GM21619 (cell line): ENCODE measurements around the gene TNFSF8.

Experiments used
- ATAC-seq: cut with Tn5 transposase; IDR thresholded peaks from one replicate; pipeline ENCODE4 v1.9.1; 2021; ENCODE audit not compliant: unreplicated experiment

Gene TNFSF8

DNA sequence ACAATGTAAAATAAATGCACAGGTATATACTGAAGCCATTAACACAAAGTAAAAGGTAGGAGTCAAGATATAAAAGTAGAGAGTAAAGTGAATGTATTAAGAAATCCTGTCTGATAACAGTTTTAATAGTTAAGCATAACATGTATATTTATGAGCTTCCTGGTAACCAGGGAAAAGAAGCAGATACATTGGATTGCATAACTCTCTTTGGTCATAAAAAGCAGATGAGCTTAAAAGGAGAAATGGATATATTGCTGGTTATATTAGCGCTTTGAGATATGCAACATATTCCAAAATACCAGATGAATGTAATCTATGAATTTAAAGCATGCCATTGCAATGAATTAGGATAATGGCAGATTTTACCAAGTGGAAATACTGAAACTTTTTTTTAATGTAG is 6.2 kb upstream of the TNFSF8 start:
- no peak for ATAC-seq

- no peak for ATAC-seq
These were observed 4.7 kb upstream of the TNFSF8 start for GRCh38 chr9:114935119-114935518.

GRCh38 chr9:114932502-114932901 is 2.1 kb upstream of the TNFSF8 start:
- ATAC-seq: no peak

- no peak for ATAC-seq
These were observed 1.0 kb upstream of the TNFSF8 start for GRCh38 chr9:114931407-114931806.

DNA sequence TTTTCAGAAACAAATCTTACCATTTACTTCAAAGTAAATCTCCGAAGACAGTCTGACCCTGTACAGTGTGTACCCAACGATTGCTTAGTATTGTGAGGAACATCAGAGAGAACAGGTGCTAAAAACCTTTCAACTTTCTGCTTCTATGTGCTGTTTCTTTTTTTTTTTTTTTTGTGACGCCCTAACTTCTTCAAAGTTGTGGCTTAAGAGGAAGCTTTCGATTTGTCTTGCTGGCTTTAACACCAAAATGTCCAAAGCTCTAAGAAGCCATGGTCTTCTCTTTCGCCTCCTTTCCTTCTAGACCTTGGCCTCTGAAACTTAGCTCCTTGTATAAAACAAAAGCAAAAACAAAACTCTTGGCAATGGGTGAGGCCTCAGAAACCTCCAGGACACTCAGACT is 1.2 kb downstream of the TNFSF8 start:
- ATAC-seq: no peak

- no peak for ATAC-seq
These were observed 1.7 kb downstream of the TNFSF8 start for GRCh38 chr9:114928671-114929070.

GRCh38 chr9:114928136-114928535 is 2.3 kb downstream of the TNFSF8 start:
- no peak for ATAC-seq

GRCh38 chr9:114925672-114926071 is 4.7 kb downstream of the TNFSF8 start:
- no peak for ATAC-seq

GRCh38 chr9:114925039-114925438 is 5.4 kb downstream of the TNFSF8 start:
- no peak for ATAC-seq

- ATAC-seq: no peak
These were observed 6.1 kb downstream of the TNFSF8 start for GRCh38 chr9:114924327-114924726.

DNA sequence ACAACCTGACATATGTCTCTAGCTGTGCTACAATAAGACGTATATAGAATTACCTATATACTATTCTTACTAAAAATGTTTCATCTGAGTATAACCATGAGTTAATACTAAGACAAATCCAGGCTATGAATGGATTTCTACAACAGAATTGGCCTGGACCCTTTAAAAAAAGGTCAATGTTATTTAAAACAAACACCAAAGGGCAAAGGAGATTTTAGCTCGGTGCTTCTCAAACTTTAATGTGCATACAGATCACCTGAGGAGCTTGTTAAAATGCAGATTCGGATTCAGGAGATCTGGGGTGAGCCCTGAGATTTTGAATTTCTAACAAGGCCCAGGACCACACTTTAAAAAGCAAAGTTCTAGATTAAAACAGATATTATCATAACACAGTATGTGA is 6.5 kb downstream of the TNFSF8 start:
- no peak for ATAC-seq

GRCh38 chr9:114921171-114921570 is 9.2 kb downstream of the TNFSF8 start:
- no peak for ATAC-seq

DNA sequence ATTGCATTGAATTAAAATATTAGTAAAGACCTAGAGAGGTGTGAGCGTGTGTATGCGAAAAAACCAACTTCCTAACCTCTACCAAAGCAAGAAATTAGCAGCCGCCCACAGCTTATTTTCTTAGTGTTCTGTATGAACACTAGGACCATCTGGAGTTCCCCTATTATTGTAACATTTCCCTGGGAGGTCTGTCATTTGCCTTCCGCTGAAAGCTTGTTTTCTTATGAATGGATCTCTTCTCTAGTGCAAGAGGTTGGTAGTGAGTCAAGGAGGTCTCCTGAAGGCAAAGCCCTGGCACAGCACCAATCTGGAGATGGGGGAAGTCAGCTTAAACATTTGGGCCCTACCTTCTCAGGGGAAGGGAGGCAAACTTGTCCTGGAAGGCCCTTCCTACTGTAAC is 10.8 kb downstream of the TNFSF8 start:
- no peak for ATAC-seq

- no peak for ATAC-seq
These were observed 13.9 kb downstream of the TNFSF8 start for GRCh38 chr9:114916481-114916880.

DNA sequence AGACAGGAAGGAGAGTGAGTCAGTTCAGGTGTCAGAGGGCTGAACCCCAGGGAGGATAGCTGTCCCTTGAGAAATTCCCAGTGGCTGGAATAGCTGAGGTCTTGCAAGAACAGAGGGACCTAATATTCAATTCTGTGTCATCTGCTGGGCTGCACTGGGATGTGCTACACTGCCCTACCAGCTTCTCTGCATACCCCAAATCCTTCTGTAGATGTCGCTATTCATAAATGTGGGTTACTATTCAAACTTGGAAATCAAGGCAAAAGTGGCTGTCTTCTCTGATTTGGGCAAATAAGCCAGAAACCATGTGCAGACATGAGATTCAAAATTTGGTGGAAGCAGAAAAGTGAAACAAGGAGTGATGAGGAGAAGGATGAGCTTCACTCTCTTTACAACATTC is 16.3 kb downstream of the TNFSF8 start:
- no peak for ATAC-seq

DNA sequence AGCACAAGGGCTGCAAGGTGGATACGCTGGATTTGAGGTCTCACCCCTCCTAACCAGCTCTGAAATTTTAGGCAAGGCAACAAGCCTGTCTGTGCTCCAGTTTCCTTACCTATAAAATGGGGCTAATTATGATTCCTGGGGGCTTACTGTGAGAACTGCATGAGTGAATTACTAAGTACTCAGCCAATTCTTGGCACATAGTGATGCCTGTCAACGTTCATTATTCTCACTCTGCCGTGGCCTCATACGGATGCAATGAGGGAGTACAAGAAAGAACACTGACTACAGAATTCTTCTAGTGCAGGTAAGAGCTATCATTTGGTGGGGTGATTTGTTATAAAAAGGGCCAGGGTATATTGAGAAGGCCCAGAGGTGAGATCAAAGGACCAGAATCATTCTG is 16.7 kb downstream of the TNFSF8 start:
- ATAC-seq: no peak

GRCh38 chr9:114913217-114913616 is 17.2 kb downstream of the TNFSF8 start:
- ATAC-seq: no peak

DNA sequence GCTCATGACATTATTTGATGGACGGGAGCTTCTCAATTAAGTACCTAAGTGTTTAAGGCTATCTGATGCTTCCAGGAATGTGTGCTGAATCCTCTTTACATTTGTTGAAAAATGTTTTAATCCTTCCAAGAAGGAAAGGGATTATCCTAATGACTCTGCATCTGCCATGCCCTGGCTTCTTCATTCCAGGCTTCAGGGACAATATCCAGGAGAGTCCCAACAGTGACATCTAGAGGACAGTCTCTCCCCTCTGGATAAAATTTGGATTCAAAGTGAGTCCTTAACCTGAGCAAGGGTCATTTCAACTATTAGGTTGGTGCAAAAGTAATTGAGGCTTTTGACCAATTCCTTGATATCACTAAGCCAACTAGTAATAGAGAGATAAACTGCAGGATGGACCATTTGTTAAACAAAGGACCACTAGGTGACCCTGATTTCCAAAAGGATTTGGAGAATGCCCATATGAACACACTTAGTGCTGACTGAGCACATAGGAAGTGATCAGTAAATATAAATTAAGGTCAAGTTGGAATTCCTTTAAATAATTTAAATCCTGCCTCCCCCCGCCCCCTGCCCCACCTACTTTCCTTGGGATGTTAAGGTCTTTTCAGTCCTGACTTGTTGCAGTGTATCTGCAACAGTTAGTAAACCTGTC is 19.1 kb downstream of the TNFSF8 start:
- ATAC-seq: no peak

DNA sequence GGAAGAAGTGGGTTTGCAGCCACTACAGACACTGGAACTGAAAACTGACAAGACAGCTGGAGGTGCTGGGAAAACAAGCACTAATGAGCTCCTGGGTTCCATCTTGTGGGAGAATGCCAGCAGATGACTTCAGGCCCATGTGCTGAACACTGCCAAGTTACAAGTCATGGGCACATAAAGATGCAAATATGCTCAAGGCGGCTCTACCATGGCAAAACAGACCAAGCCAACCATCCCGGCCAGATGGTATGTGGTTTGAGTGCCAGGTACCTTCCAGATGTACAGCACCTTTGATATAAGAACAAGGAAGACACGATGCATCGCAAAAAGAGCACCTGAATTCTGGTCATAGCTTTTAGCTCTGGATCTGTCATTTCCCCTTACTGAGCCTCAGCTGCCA is 19.9 kb downstream of the TNFSF8 start:
- no peak for ATAC-seq

DNA sequence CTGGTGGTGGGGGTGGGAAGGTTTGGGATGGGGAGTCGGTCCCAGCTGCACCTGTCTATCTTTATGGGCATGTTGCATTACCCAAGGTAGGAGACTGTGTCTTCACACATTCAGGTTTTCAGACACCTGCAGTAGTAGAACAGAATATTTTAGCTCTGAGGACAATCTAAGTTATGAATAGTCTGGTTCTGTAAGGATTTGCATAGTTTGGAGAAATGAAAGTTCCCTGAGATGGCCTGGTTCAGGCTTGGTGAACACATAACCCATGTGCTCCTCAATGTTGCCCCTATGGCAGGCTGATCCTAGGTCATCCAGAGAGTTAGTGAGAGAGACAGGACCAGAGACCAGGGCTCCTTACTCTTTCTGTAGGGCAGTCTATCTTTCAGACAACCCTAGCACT is 20.7 kb downstream of the TNFSF8 start:
- ATAC-seq: no peak

DNA sequence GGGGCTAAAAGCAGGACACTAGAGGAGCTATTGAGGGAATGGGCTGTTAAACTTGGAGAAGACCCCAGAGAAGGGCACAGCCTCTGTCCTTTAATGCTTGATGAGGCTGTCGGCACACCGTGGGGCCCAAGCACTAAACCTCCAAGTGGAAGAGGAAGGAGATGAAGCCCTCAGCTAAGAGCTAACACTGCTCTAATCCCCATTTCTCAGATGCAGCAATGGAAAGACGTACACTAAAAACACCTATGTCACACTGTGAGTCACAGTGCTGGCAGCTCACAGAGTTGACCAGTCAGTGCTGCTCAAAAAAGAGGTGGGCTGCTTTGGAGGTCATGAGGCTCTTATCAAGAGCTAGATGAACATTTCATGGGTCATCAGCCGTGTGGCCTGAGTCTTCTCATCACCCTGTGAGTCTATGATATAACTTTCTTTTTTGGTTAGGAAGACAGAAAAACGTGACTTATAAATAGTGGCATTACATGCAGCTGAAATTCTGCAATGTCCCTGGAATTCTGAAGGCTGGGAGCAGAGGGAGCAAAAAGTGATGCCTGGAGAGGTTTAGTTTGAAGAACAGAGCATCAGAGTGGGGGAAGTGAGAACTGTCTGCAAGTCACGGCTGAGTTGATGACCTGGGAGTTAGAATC is 21.5 kb downstream of the TNFSF8 start:
- no peak for ATAC-seq

DNA sequence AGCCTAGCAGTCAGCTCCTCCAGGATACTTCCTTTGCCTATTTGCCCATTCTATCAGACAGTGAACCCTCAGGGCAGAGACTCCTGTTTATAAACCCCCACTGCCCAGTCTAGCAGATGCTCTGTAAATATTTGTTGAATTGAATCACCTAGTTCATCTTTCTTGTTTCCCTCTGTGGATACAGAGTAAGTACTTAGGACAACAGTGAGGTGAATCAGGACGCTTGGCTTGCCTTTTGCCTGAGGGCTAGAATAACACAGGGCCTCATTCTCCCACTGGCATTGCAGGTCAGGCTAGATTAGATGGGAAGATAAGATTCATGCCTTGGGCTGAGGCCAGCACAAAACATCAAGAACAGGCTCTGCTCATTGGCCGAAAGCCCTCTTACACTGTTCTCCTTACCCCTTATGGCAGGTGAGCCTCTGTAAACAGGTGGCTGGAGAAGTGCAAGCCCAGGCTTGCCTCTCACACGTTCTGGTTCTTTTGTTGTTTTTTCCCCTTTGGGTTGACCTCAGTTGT is 22.2 kb downstream of the TNFSF8 start:
- ATAC-seq: no peak
